Ishikawa (cell line): Measurements from ENCODE around the gene RFTN1.

ENCODE experiments used
- CEBPB ChIP-seq: IDR thresholded peaks from 2 replicates; pipeline ENCODE4 v1.6.1; 2012
- CREB1 ChIP-seq: IDR thresholded peaks from 2 replicates; pipeline ENCODE4 v1.6.1; 2012; ENCODE audit warnings: low read depth
- EGR1 ChIP-seq: IDR thresholded peaks from 2 replicates; pipeline ENCODE4 v1.6.1; 2012
- RAD21 ChIP-seq: IDR thresholded peaks from 2 replicates; pipeline ENCODE4 v1.6.1; 2012; ENCODE audit warnings: low read depth
- TAF1 ChIP-seq: IDR thresholded peaks from 2 replicates; pipeline ENCODE4 v1.6.1; 2012; ENCODE audit warnings: low read depth, mild to moderate bottlenecking
- TCF12 ChIP-seq: IDR thresholded peaks from 2 replicates; pipeline ENCODE4 v1.6.1; 2012; ENCODE audit warnings: low read depth
- TEAD4 ChIP-seq: IDR thresholded peaks from 2 replicates; pipeline ENCODE4 v1.6.1; 2012
- TF ChIP-seq, protein P1 (sequence below): IDR thresholded peaks from 2 replicates; pipeline ENCODE4 v1.6.1; 2012; ENCODE audit warnings: low read depth, mild to moderate bottlenecking
- TF ChIP-seq, protein P2 (sequence below): IDR thresholded peaks from 2 replicates; pipeline ENCODE4 v1.6.1; 2012

DNA sequence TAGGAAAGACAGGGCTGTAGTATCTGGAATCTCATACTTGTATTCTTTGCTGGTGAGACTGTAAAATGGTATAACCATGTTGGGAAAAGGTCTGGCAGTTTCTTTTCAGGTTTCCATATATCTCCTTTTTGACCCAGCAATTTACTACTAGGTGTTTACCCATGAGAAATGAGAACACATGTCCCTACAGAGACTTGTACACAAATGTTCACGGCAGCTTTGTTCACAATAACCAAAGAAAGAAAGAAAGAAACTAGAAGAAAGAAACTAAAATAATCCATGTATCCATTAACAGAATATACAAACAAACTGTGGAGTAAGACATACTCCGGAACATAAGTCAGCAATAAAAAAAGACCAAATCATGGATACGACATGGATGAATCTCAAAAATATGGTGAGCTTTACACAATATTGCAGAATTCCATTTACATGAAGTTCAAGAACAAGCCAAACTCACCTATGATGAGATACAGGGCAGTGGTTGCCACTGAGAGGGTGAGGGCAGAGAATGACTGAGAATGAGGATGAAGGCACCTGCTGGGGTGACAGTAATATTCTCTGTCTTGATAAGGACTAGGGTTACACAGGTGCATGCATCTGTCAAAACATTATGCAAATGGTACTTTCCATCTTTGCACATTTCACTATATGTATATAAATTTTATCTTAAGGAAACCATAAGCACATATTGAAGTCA is 2.7 kb downstream of the RFTN1 start:
- TF ChIP-seq CEBPB = no peak
- no peak for TF ChIP-seq RAD21
- TF ChIP-seq EGR1 = no peak
- no peak for TF ChIP-seq TEAD4
- TF ChIP-seq, protein P1, sequence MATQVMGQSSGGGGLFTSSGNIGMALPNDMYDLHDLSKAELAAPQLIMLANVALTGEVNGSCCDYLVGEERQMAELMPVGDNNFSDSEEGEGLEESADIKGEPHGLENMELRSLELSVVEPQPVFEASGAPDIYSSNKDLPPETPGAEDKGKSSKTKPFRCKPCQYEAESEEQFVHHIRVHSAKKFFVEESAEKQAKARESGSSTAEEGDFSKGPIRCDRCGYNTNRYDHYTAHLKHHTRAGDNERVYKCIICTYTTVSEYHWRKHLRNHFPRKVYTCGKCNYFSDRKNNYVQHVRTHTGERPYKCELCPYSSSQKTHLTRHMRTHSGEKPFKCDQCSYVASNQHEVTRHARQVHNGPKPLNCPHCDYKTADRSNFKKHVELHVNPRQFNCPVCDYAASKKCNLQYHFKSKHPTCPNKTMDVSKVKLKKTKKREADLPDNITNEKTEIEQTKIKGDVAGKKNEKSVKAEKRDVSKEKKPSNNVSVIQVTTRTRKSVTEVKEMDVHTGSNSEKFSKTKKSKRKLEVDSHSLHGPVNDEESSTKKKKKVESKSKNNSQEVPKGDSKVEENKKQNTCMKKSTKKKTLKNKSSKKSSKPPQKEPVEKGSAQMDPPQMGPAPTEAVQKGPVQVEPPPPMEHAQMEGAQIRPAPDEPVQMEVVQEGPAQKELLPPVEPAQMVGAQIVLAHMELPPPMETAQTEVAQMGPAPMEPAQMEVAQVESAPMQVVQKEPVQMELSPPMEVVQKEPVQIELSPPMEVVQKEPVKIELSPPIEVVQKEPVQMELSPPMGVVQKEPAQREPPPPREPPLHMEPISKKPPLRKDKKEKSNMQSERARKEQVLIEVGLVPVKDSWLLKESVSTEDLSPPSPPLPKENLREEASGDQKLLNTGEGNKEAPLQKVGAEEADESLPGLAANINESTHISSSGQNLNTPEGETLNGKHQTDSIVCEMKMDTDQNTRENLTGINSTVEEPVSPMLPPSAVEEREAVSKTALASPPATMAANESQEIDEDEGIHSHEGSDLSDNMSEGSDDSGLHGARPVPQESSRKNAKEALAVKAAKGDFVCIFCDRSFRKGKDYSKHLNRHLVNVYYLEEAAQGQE = no peak
- TF ChIP-seq, protein P2, sequence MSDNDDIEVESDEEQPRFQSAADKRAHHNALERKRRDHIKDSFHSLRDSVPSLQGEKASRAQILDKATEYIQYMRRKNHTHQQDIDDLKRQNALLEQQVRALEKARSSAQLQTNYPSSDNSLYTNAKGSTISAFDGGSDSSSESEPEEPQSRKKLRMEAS = no peak
- no peak for TF ChIP-seq CREB1
- no peak for TF ChIP-seq TAF1
- no peak for TF ChIP-seq TCF12
